BLaER1 (cell line): Measurements from ENCODE around the gene LSP1.

ENCODE experiments used
- H3K27ac ChIP-seq: shearing (Covaris generic); formaldehyde crosslinking; 2 replicates; pipeline ENCODE4 v1.8.1; 2022
- H3K27me3 ChIP-seq: shearing (Covaris generic); formaldehyde crosslinking; 2 replicates; pipeline ENCODE4 v1.8.1; 2022
- H3K36me3 ChIP-seq: shearing (Covaris generic); formaldehyde crosslinking; 2 replicates; pipeline ENCODE4 v1.8.1; 2022
- H3K4me1 ChIP-seq: shearing (Covaris generic); formaldehyde crosslinking; 2 replicates; pipeline ENCODE4 v1.8.1; 2022
- H3K4me2 ChIP-seq: shearing (Covaris generic); formaldehyde crosslinking; 2 replicates; pipeline ENCODE4 v1.8.1; 2022
- H3K4me3 ChIP-seq: shearing (Covaris generic); formaldehyde crosslinking; 2 replicates; pipeline ENCODE4 v1.8.1; 2022
- H3K9ac ChIP-seq: shearing (Covaris generic); formaldehyde crosslinking; 2 replicates; pipeline ENCODE4 v1.8.1; 2022
- H3K9me3 ChIP-seq: shearing (Covaris generic); formaldehyde crosslinking; 2 replicates; pipeline ENCODE4 v1.8.1; 2022
- H4K20me1 ChIP-seq: shearing (Covaris generic); formaldehyde crosslinking; 2 replicates; pipeline ENCODE4 v1.8.1; 2022
- Cebpa-rat ChIP-seq: shearing (Covaris generic); IDR thresholded peaks from 2 replicates; pipeline ENCODE4 v1.8.1; 2022

LSP1 gene

DNA sequence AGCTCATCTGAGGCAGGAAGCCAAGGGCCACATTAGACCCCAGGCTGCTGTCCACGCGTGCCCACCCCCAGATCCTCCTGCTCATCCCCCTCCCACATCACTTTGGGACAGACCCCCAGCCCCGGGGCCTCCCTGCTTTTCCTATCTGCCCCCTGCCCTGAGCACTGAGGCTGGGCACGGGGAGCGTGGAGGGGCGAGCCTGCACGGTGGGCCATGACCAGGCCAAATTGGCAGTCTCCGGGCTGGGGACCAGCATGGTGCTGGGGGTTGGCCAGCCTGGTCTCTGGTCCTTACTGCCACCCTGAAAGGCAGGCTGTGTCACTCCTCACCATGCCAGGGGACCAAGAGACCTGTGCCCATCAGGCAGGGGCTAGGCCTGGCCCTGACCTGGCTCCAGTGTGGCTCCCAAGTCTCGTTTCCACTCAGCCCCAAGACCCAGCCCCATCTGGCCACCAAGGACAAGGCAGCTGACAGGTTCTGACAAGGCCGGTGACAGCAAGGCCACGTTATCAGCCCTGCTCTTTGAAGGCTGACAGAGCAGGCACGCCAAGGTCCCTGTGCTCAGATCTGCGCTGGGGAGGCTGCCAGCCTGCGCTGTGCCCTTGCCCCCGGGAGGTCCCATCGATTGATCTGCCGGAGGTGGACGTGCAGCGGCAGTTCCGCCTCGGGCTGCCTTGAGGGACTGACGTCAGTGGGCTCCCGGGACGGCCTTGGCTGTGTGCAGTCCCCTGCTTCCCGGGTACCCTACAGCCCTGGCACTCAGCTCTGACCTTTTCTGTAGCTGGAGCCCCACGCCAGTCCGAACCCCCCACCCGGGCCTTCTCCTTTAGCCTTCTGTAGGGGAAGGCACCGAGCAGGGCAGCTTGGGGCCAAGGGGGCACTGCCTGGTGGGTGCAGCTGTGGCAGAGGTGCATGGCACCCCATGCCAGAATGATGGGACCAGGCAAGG is 10.5 kb upstream of the LSP1 start:
- H3K27ac ChIP-seq: no peak overlapping the region
- H4K20me1 ChIP-seq: peaks cover 20% of the 10 kb centered on the region; the same call in 1 of the 2 replicates
- no peaks in the 10 kb centered on the region for H3K36me3 ChIP-seq
- no peak for TF ChIP-seq Cebpa-rat
- H3K9ac ChIP-seq: 0 out of 2 replicates have a peak overlapping the region, but pooled peaks have one; percentile 0
- peak overlapping the region; percentile 83 for H3K4me2 ChIP-seq
- no peaks in the 10 kb centered on the region for H3K9me3 ChIP-seq
- H3K4me1 ChIP-seq: peaks cover 89% of the 10 kb centered on the region
- H3K4me3 ChIP-seq: no peak overlapping the region
- no peaks in the 10 kb centered on the region for H3K27me3 ChIP-seq

DNA sequence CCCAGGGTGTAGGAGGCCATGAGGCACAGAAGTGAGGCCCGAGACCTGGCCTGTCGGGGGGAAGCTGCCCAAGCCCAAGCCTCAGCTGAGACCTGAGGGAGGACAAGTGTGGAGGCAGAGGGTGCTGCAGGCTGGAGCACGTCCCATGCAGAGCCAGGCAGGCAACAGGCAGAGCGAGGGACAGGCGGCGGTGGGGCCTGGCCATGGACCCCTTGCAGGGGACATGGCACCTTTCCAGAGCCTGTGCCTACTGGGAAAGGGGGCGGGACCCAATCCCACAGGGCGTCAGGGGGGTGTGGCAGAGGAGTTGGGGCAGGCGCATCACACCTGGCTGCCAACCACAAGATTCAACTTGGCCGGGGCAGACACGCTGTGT is 9.8 kb upstream of the LSP1 start:
- Histone ChIP-seq H3K9me3 (no peaks in the 10 kb centered on the region), H3K4me3 (no peak overlapping the region), H3K27ac (no peak overlapping the region), H3K4me2 (peak overlapping the region; percentile 83), H3K9ac (no peak overlapping the region), H3K27me3 (no peaks in the 10 kb centered on the region), H3K36me3 (no peaks in the 10 kb centered on the region), H4K20me1 (peaks cover 20% of the 10 kb centered on the region; the same call in 1 of the 2 replicates), H3K4me1 (peaks cover 84% of the 10 kb centered on the region)
- no peak for TF ChIP-seq Cebpa-rat

DNA sequence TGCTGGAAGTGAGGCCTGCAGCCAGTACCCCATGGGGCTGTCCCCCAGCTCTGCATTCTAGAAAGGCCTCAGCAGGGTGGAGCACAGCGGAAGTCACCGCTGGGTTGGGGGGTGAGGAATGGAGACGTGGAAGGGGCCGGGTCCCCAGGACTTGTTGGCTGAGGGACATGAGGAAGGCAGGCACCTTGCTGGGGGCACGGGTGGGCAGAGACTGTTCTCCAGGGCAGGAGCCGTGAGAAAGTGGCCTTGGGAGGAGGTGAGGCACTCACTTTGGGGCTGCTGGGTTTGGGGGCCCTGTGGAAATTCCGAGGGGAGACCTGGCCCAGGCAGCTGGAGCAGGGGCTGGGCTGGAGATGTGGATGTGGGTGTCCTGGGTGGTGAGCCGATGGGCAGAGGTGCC is 9.1 kb upstream of the LSP1 start:
- Histone ChIP-seq H3K9me3 (no peaks in the 10 kb centered on the region), H3K27me3 (no peaks in the 10 kb centered on the region), H3K9ac (peak overlapping the region; percentile 3; the same call in 1 of the 2 replicates), H3K4me3 (peak overlapping the region; percentile 35; the same call in 1 of the 2 replicates), H3K4me1 (peaks cover 84% of the 10 kb centered on the region), H3K27ac (peak overlapping the region; percentile 18; the same call in 1 of the 2 replicates), H3K36me3 (no peaks in the 10 kb centered on the region), H3K4me2 (peak overlapping the region; percentile 83), H4K20me1 (peaks cover 20% of the 10 kb centered on the region; the same call in 1 of the 2 replicates)
- no peak for TF ChIP-seq Cebpa-rat

DNA sequence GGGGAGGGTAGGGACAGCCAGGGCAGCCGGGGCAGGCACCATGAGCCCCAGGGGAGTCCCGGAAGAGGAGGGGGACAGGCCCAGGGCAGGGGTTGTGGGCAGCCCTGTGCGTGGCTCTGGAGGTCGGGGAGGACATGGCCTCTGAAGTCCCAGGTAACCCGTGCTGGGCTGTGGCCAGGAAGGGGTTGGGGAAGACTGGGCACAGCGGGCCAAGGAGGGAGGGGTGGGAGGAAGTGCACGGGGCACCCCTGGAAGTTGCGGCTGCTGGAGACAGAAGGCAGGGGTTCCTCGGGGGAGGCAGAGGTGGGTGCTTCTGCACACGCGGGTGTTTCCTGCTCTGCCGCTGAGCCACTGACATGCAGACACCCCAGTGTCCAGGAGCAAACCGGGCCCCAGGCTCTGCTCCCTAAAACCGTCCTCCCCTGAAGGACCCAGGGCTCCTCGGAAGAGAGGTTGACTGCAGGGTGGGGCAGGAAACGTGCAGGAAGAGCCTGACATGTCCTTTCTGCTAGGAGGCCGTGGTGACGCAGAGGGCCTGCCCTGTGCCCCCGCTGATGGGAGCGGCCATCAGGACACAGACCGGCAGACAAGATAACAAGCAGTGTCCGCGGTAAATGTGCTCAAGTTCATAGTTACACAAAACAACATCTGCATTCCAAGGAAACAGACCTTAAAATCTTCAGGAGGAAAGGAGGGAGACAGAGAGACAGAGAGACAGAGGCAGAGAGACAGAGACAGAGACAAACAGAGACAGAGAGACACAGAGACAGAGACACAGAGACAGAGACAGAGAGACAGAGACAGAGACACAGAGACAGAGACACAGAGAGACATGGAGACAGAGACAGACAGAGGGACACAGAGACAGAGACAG is 8.4 kb upstream of the LSP1 start:
- Histone ChIP-seq H3K9ac (peak overlapping the region; percentile 3; the same call in 1 of the 2 replicates), H4K20me1 (peaks cover 20% of the 10 kb centered on the region; the same call in 1 of the 2 replicates), H3K4me1 (peaks cover 85% of the 10 kb centered on the region), H3K27me3 (no peaks in the 10 kb centered on the region), H3K36me3 (no peaks in the 10 kb centered on the region), H3K9me3 (no peaks in the 10 kb centered on the region), H3K27ac (peak overlapping the region; percentile 18; the same call in 1 of the 2 replicates), H3K4me3 (peak overlapping the region; percentile 35), H3K4me2 (peak overlapping the region; percentile 83)
- TF ChIP-seq Cebpa-rat: no peak

DNA sequence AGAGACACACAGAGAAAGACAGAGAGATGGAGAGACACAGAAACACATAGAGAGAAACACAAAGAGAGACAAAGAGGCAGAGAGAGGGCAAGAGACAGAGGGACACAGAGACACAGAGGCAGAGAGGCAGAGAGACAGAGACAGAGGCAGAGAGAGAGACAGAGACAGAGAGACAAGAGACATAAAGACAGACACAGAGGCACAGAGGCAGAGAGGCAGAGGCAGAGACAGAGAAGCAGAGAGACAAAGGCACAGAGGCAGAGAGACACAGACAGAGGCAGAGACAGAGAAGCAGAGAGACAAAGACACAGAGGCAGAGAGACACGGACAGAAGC is 7.8 kb upstream of the LSP1 start:
- TF ChIP-seq Cebpa-rat: no peak
- Histone ChIP-seq H3K4me1 (peaks cover 85% of the 10 kb centered on the region), H3K4me3 (no peak overlapping the region), H3K9ac (0 out of 2 replicates have a peak overlapping the region, but pooled peaks have one; percentile 3), H3K36me3 (no peaks in the 10 kb centered on the region), H3K27me3 (no peaks in the 10 kb centered on the region), H3K9me3 (no peaks in the 10 kb centered on the region), H3K4me2 (peak overlapping the region; percentile 83), H3K27ac (no peak overlapping the region), H4K20me1 (peaks cover 20% of the 10 kb centered on the region; the same call in 1 of the 2 replicates)

DNA sequence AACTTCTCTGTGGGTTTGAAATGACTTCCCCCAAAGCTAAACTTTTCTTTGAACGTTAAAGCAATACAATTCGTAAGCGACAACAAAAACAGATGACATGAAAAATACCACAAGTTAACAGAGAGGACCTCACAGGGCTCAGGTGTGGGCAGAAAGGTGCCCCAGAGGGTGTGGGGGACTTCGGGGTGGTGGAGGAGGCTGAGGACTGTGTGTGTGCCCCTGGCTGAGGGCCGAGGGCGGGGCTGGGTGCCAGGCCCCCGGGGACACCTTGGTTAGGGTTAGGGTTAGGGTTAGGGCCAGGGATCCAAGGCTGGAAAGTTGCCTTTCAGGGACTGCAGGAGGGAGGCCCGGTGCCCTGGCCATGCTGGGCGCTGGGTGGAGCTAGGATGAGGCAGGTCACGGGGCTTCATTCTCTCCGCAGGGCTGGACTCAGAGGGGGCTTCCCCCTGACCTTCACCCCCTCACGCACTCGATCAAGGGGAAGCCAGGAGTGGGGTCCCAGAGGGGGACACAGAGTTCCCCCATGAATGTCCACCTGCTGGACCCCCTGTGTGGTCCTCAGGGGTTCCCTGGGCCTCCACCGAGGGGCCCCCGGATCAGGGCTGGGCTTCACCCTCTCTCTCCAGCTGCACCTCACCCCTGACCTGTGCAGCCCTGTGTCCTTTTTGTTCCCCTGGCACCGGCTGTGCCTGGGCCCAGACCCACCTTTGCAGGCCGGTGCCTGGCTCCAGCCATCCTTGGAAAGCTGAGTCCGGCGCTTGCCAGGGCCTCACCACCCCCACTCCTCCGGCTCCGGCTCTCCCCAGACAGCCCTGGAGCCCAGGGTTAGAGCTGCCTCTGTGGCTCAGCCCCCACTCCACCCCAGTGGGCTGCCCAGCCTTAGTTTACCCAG is 7.1 kb upstream of the LSP1 start:
- Histone ChIP-seq H3K4me1 (peaks cover 85% of the 10 kb centered on the region), H3K4me3 (no peak overlapping the region), H3K27ac (no peak overlapping the region), H3K9ac (0 out of 2 replicates have a peak overlapping the region, but pooled peaks have one; percentile 3), H3K9me3 (no peaks in the 10 kb centered on the region), H4K20me1 (peaks cover 20% of the 10 kb centered on the region; the same call in 1 of the 2 replicates), H3K27me3 (no peaks in the 10 kb centered on the region), H3K36me3 (no peaks in the 10 kb centered on the region), H3K4me2 (peak overlapping the region; percentile 83)
- TF ChIP-seq Cebpa-rat: no peak

DNA sequence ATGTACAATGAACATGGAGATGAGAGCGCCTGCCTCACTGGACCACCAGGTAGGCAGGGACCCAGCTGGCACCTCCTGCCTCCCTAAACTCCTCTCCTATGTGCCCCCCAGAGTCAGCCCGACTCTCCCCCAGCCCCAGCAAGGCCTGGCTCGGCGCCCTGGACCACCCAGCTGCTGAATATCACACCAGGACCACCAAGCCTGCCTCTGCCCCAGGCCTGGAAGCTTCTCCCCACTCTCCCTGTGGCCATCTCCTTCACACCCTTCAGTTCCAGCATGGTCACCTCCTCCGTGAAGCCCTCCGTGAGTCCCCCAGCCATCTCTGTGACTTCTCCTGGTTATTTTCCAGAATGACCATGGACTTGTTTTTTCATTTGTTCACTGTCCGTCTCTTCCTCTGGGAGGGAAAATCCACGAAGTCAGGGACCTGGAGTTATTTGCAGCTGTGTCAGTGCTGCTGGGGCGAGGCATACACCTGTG is 6.4 kb upstream of the LSP1 start:
- Histone ChIP-seq H3K27ac (no peak overlapping the region), H3K4me1 (peaks cover 85% of the 10 kb centered on the region), H3K4me3 (no peak overlapping the region), H3K36me3 (no peaks in the 10 kb centered on the region), H3K9me3 (no peaks in the 10 kb centered on the region), H3K27me3 (no peaks in the 10 kb centered on the region), H3K9ac (no peak overlapping the region), H4K20me1 (peaks cover 25% of the 10 kb centered on the region; the same call in 1 of the 2 replicates), H3K4me2 (no peak overlapping the region; the same call in 1 of the 2 replicates)
- no peak for TF ChIP-seq Cebpa-rat

DNA sequence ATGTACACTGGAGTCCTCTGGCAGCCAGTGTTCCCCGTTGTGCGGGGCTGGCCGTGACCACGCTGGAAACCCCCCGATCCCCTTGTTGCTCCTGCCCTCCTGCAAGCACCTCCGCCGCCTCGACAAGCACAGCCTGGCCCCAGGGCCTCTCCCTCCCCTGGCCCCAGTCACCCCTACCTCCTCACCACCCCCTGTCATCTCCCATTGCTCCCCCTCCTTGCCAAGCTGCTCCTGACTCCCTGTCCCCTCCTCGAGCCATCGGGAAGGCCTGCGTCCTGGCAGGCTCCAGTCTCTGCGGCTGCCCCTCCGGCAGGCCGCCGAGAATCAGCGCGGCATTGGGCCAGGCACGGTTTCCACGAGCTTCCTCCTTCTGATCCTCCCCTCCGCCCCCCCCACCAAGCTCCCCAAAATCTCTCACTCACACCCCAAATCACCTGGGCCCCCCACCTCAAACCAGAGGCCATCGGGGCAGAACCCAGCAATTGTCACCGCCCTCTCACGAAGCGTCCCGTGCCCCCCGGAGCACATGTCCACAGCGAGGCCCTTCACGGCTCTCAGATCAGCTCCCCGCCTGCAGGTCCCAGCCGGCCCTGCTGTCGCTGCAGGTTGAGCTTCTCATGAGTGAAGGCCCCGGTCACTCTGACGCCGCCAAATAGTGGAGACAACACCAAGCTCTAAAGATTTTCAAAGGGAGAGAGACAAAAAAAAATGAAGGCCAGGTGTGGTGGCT is 5.7 kb upstream of the LSP1 start:
- no peaks in the 10 kb centered on the region for H3K9me3 ChIP-seq
- H3K4me2 ChIP-seq: no peak overlapping the region
- H4K20me1 ChIP-seq: peaks cover 28% of the 10 kb centered on the region; the same call in 1 of the 2 replicates
- no peaks in the 10 kb centered on the region for H3K36me3 ChIP-seq
- no peak for TF ChIP-seq Cebpa-rat
- H3K4me3 ChIP-seq: no peak overlapping the region
- no peak overlapping the region for H3K9ac ChIP-seq
- H3K27me3 ChIP-seq: no peaks in the 10 kb centered on the region
- H3K4me1 ChIP-seq: peaks cover 85% of the 10 kb centered on the region
- H3K27ac ChIP-seq: no peak overlapping the region
